SK-N-SH treated with all-trans-retinoic acid at 6 μM for 48 hours (cell line): Measurements from ENCODE around the gene BMERB1.

ENCODE experiments used
- ATAC-seq: fragments of 200-7000 bp; cut with Tn5 transposase; 3 replicates; pipeline ENCODE4 v1.9.1; 2020; ENCODE audit warnings: mild to moderate bottlenecking, moderate library complexity
- BACH2 ChIP-seq: fragments of 250-450 bp; sonication (Bioruptor Pico); IDR thresholded peaks from 2 replicates; pipeline ENCODE4 v1.9.0; 2021; ENCODE audit warnings: mild to moderate bottlenecking, borderline replicate concordance
- CREB5 ChIP-seq: fragments of 250-450 bp; sonication (Bioruptor Pico); IDR thresholded peaks from 2 replicates; pipeline ENCODE4 v1.5.1; 2020; ENCODE audit warnings: low read depth, mild to moderate bottlenecking, moderate library complexity
- CSDC2 ChIP-seq: fragments of 250-450 bp; sonication (Bioruptor Pico); IDR thresholded peaks from 2 replicates; pipeline ENCODE4 v1.5.0; 2020; ENCODE audit warnings: mild to moderate bottlenecking, moderate library complexity
- CSRNP3 ChIP-seq: fragments of 250-450 bp; sonication (Bioruptor Pico); IDR thresholded peaks from 2 replicates; pipeline ENCODE4 v1.5.1; 2021; ENCODE audit warnings: mild to moderate bottlenecking, moderate library complexity
- GLIS3 ChIP-seq: fragments of 250-450 bp; sonication (Bioruptor Pico); IDR thresholded peaks from 2 replicates; pipeline ENCODE4 v1.5.0; 2020; ENCODE audit warnings: mild to moderate bottlenecking, moderate library complexity
- ISL1 ChIP-seq: fragments of 250-450 bp; sonication (Bioruptor Pico); IDR thresholded peaks from 2 replicates; pipeline ENCODE4 v2.1.2; 2022; ENCODE audit warnings: mild to moderate bottlenecking, moderate library complexity
- OSR1 ChIP-seq: fragments of 250-450 bp; sonication (Bioruptor Pico); IDR thresholded peaks from 2 replicates; pipeline ENCODE4 v1.8.0; 2022; ENCODE audit warnings: moderate library complexity, mild to moderate bottlenecking, inconsistent platforms
- PATZ1 ChIP-seq: fragments of 250-450 bp; sonication (Bioruptor Pico); IDR thresholded peaks from 2 replicates; pipeline ENCODE4 v1.8.0; 2020; ENCODE audit warnings: mild to moderate bottlenecking, moderate library complexity, borderline replicate concordance
- POU6F1 ChIP-seq: fragments of 250-450 bp; sonication (Bioruptor Pico); IDR thresholded peaks from 2 replicates; pipeline ENCODE4 v1.8.0; 2021; ENCODE audit warnings: low read depth, mild to moderate bottlenecking, moderate library complexity, borderline replicate concordance
- PPARA ChIP-seq: fragments of 250-450 bp; sonication (Bioruptor Pico); IDR thresholded peaks from 2 replicates; pipeline ENCODE4 v1.5.0; 2020; ENCODE audit warnings: mild to moderate bottlenecking, borderline replicate concordance
- RARB ChIP-seq: fragments of 250-450 bp; sonication (Bioruptor Pico); IDR thresholded peaks from 2 replicates; pipeline ENCODE4 v1.8.0; 2021; ENCODE audit warnings: mild to moderate bottlenecking, moderate library complexity
- SNAI2 ChIP-seq: fragments of 250-450 bp; sonication (Bioruptor Pico); IDR thresholded peaks from 2 replicates; pipeline ENCODE4 v1.5.0; 2020; ENCODE audit warnings: mild to moderate bottlenecking, moderate library complexity
- TCF4 ChIP-seq: fragments of 250-450 bp; sonication (Bioruptor Pico); IDR thresholded peaks from 2 replicates; pipeline ENCODE4 v1.8.0; 2021; ENCODE audit warnings: mild to moderate bottlenecking, moderate library complexity, borderline replicate concordance
- TOX ChIP-seq: fragments of 250-450 bp; sonication (Bioruptor Pico); IDR thresholded peaks from 2 replicates; pipeline ENCODE4 v1.8.0; 2021; ENCODE audit warnings: mild to moderate bottlenecking, moderate library complexity, borderline replicate concordance
- TSHZ2 ChIP-seq: fragments of 250-450 bp; sonication (Bioruptor Pico); IDR thresholded peaks from 2 replicates; pipeline ENCODE4 v1.5.0; 2020; ENCODE audit warnings: mild to moderate bottlenecking, moderate library complexity
- ZC3H10 ChIP-seq: fragments of 250-450 bp; sonication (Bioruptor Pico); IDR thresholded peaks from 2 replicates; pipeline ENCODE4 v1.5.1; 2021; ENCODE audit warnings: mild to moderate bottlenecking, moderate library complexity
- ZFP3 ChIP-seq: fragments of 250-450 bp; sonication (Bioruptor Pico); IDR thresholded peaks from 2 replicates; pipeline ENCODE4 v1.5.0; 2020; ENCODE audit warnings: mild to moderate bottlenecking, moderate library complexity
- ZFP30 ChIP-seq: fragments of 450-650 bp; formaldehyde crosslinking; IDR thresholded peaks from 2 replicates; pipeline ENCODE4 v1.5.0; 2022; ENCODE audit warnings: mild to moderate bottlenecking, moderate library complexity
- ZNF565 ChIP-seq: fragments of 450-650 bp; formaldehyde crosslinking; conservative IDR thresholded peaks from 2 replicates; pipeline ENCODE4 v1.5.0; 2020; ENCODE audit warnings: low read depth, mild to moderate bottlenecking, moderate library complexity
- ZNF70 ChIP-seq: fragments of 450-650 bp; formaldehyde crosslinking; IDR thresholded peaks from 2 replicates; pipeline ENCODE4 v1.5.0; 2020; ENCODE audit warnings: mild to moderate bottlenecking, moderate library complexity
- ZNF8 ChIP-seq: fragments of 450-650 bp; formaldehyde crosslinking; IDR thresholded peaks from 2 replicates; pipeline ENCODE4 v1.5.0; 2020; ENCODE audit warnings: mild to moderate bottlenecking, moderate library complexity

BMERB1 gene

GRCh38 chr16:15586716-15587115, 152.3 kb downstream of the BMERB1 start:
- no peak for ATAC-seq
- no peak for TF ChIP-seq ZFP3

GRCh38 chr16:15587152-15587825, 152.9 kb downstream of the BMERB1 start:
- no peak for ATAC-seq
- no peak for TF ChIP-seq ISL1 (CRISPR knock-in tag)
- TF ChIP-seq ZNF8 = no peak
- TF ChIP-seq RARB = no peak
- TF ChIP-seq PATZ1 (CRISPR knock-in tag) = no peak

GRCh38 chr16:15592324-15592723, 157.9 kb downstream of the BMERB1 start:
- TF ChIP-seq BACH2 (CRISPR knock-in tag) (no peak), PPARA (CRISPR knock-in tag) (no peak), CSDC2 (CRISPR knock-in tag) (no peak), TCF4 (CRISPR knock-in tag) (no peak), CSRNP3 (CRISPR knock-in tag) (no peak), PATZ1 (CRISPR knock-in tag) (no peak), TSHZ2 (CRISPR knock-in tag) (no peak)
- no peak for ATAC-seq

- no peak for ATAC-seq
- TF ChIP-seq CSRNP3 (CRISPR knock-in tag) = no peak
- no peak for TF ChIP-seq ZC3H10
- no peak for TF ChIP-seq ZNF70 (CRISPR knock-in tag)
- no peak for TF ChIP-seq GLIS3
- no peak for TF ChIP-seq ZNF565
- no peak for TF ChIP-seq ZNF8
- TF ChIP-seq BACH2 (CRISPR knock-in tag) = no peak
- no peak for TF ChIP-seq CREB5 (CRISPR knock-in tag)
- no peak for TF ChIP-seq ISL1 (CRISPR knock-in tag)
- no peak for TF ChIP-seq POU6F1
- no peak for TF ChIP-seq TCF4 (CRISPR knock-in tag)
- no peak for TF ChIP-seq SNAI2 (CRISPR knock-in tag)
- no peak for TF ChIP-seq TOX (CRISPR knock-in tag)
- no peak for TF ChIP-seq ZFP30 (CRISPR knock-in tag)
- TF ChIP-seq OSR1 = no peak
- no peak for TF ChIP-seq ZFP3
These were observed 158.8 kb downstream of the BMERB1 start for GRCh38 chr16:15593235-15593634.
